Endothelial cell of umbilical vein (primary cell): ENCODE results near the gene B9D1. TPM values are rescaled to one million over a fixed set of nuclear protein-coding genes. Genes with fewer than 3 reads are reported as not detected.

Experiments
- BruUV-seq: library from RNA; stranded (reverse); fragments of 400-500 nt; replicated peaks from 2 replicates; lab custom pipeline; 2021; lab: Mats Ljungman, UMichigan
- CTCF ChIA-PET: fragments of 300-600, 350-600 bp; sonication (Branson Sonifier 250); formaldehyde crosslinking; loops from one replicate; lab custom pipeline; 2021; ENCODE audit warnings: antibody characterized with exemption, inconsistent platforms; lab: Charles Lee
- POLR2A ChIA-PET: fragments of 300-600, 350-600 bp; sonication (Branson Sonifier 250); formaldehyde crosslinking; loops from one replicate; lab custom pipeline; 2021; ENCODE audit warnings: antibody characterized with exemption, inconsistent platforms; lab: Charles Lee
- DNase-seq: peaks from one replicate; pipeline ENCODE4 v3.0.0-alpha.2; 2011; ENCODE audit warnings: low read depth, low spot score
- FAIRE-seq: peaks from 2 replicates; lab custom pipeline; 2011; peaks lifted over from hg19 to GRCh38; lab: Jason Lieb, UNC
- H2AFZ ChIP-seq: 2 replicates; pipeline ENCODE4 v1.6.0; 2012; ENCODE audit warnings: low read depth, low read length, control low read depth, inconsistent platforms
- H3K27ac ChIP-seq: 2 replicates; pipeline ENCODE4 v1.5.1; 2011; ENCODE audit warnings: low read depth, mild to moderate bottlenecking, control low read depth, low read length, moderate library complexity; ENCODE audit not compliant: insufficient read depth
- H3K27me3 ChIP-seq, 2 experiments: 2 replicates each; pipeline versions ENCODE4 v1.6.0 to v1.6.1; 2011; ENCODE audit warnings: low read length in 2 of 2, mixed read lengths in 1 of 2; ENCODE audit not compliant: control insufficient read depth in 2 of 2, insufficient read depth in 2 of 2
- H3K36me3 ChIP-seq, 2 experiments: 2 replicates in 1 of 2; 3 replicates in 1 of 2; pipeline ENCODE4 v1.5.1; 2011; ENCODE audit warnings: low read length in 2 of 2, mild to moderate bottlenecking in 1 of 2, moderate library complexity in 1 of 2; ENCODE audit not compliant: control insufficient read depth in 2 of 2, insufficient read depth in 2 of 2; ENCODE audit errors: extremely low read depth in 1 of 2
- H3K4me1 ChIP-seq: 3 replicates; pipeline ENCODE4 v1.5.1; 2011; ENCODE audit warnings: mild to moderate bottlenecking, low read length; ENCODE audit not compliant: control insufficient read depth, insufficient read depth; ENCODE audit errors: extremely low read depth
- H3K4me2 ChIP-seq: 2 replicates; pipeline ENCODE4 v1.6.1; 2011; ENCODE audit warnings: low read length, control low read depth, mixed read lengths; ENCODE audit not compliant: insufficient read depth
- H3K4me3 ChIP-seq, 3 experiments: fragments of 200-600 bp in 1 of 3; sonication (generic), shearing (Covaris generic) in 1 of 3; replicated peaks in 1 of 3; 2 replicates each; pipeline ENCODE4 v1.5.1; 2011 to 2016; ENCODE audit warnings: control low read depth in 3 of 3, low read length in 3 of 3, mild to moderate bottlenecking in 2 of 3, inconsistent platforms in 1 of 3, low read depth in 1 of 3, moderate library complexity in 1 of 3; ENCODE audit not compliant: insufficient read depth in 1 of 3
- H3K79me2 ChIP-seq: 2 replicates; pipeline ENCODE4 v1.6.0; 2012; ENCODE audit warnings: low read length, inconsistent platforms; ENCODE audit not compliant: control insufficient read depth, insufficient read depth
- H3K9ac ChIP-seq: replicated peaks from 2 replicates; pipeline ENCODE3; 2011; ENCODE audit warnings: low read length, control low read depth; ENCODE audit not compliant: insufficient read depth; ENCODE audit errors: extremely low read depth
- H3K9me1 ChIP-seq: replicated peaks from 3 replicates; pipeline ENCODE4 v1.6.0; 2011; ENCODE audit warnings: mild to moderate bottlenecking, low read length; ENCODE audit not compliant: control insufficient read depth, insufficient read depth; ENCODE audit errors: extremely low read depth
- H3K9me3 ChIP-seq: replicated peaks from 2 replicates; pipeline ENCODE4 v1.5.1; 2012; ENCODE audit warnings: low read length, inconsistent platforms; ENCODE audit not compliant: control insufficient read depth, insufficient read depth
- H4K20me1 ChIP-seq: replicated peaks from 2 replicates; pipeline ENCODE3; 2011; ENCODE audit warnings: mild to moderate bottlenecking, low read length; ENCODE audit not compliant: control insufficient read depth, insufficient read depth; ENCODE audit errors: extremely low read depth
- EZH2 ChIP-seq: IDR thresholded peaks from 2 replicates; pipeline ENCODE4 v1.6.1; 2012; ENCODE audit warnings: borderline replicate concordance, low read depth, mild to moderate bottlenecking, moderate library complexity, low read length, inconsistent platforms; ENCODE audit not compliant: severe bottlenecking
- FOS ChIP-seq: IDR thresholded peaks from 2 replicates; pipeline ENCODE4 v1.6.1; 2011; ENCODE audit warnings: mild to moderate bottlenecking, low read length, moderate library complexity, borderline replicate concordance; ENCODE audit not compliant: insufficient read depth
- GATA2 ChIP-seq: IDR thresholded peaks from 2 replicates; pipeline ENCODE4 v1.7.0; 2011; ENCODE audit warnings: low read depth, mild to moderate bottlenecking, moderate library complexity, mixed read lengths, low read length; ENCODE audit not compliant: insufficient read length, insufficient read depth
- JUN ChIP-seq: IDR thresholded peaks from 2 replicates; pipeline ENCODE4 v1.6.1; 2011; ENCODE audit warnings: borderline replicate concordance, low read depth; ENCODE audit not compliant: insufficient read length, insufficient read depth
- MYC ChIP-seq: IDR thresholded peaks from one replicate; pipeline ENCODE4 v1.6.1; 2011; ENCODE audit warnings: mild to moderate bottlenecking, low read depth, low read length
- POLR2A ChIP-seq: IDR thresholded peaks from 2 replicates; pipeline ENCODE4 v1.6.1; 2012; ENCODE audit warnings: low read depth, mild to moderate bottlenecking, control low read depth, low read length
- POLR2AphosphoS5 ChIP-seq: IDR thresholded peaks from 2 replicates; pipeline ENCODE4 v1.6.1; 2012; ENCODE audit warnings: low read depth, mild to moderate bottlenecking, control low read depth, low read length, moderate library complexity; ENCODE audit not compliant: insufficient read depth
- dilution Hi-C: fragments of 300-500 bp; cut with MboI; formaldehyde crosslinking; loops from one replicate; pipeline ENCODE4 v1.15.0; 2019; ENCODE audit warnings: low sequenced_read_pairs; ENCODE audit not compliant: extremely low pct_ligation_motif_present
- intact Hi-C: fragments of 100-400 bp; cut with micrococcal nuclease; formaldehyde crosslinking; loops from one replicate; pipeline ENCODE4 v1.10.0; 2022
- polyA plus RNA-seq, 4 experiments: library from polyadenylated mRNA; depleted of rRNA in 3 of 4; stranded (reverse) in 3 of 4; unstranded in 1 of 4; fragments of >200 nt; gene quantifications; 2 replicates each; pipeline versions ENCODE4 v1.2.1 to v1.2.3, GENCODE V29; 2011 to 2012; ENCODE audit warnings: missing spikeins in 1 of 4
- total RNA-seq: library from RNA; stranded (reverse); gene quantifications from 2 replicates; pipeline ENCODE4 v1.2.3, GENCODE V29; 2021
- TF ChIP-seq, protein P1 (sequence below): IDR thresholded peaks from 2 replicates; pipeline ENCODE4 v1.6.1; 2011; ENCODE audit not compliant: insufficient read depth, insufficient read length
- TF ChIP-seq, protein P2 (sequence below), 2 donors: IDR thresholded peaks; 1 replicate in 1 of 2; 2 replicates in 1 of 2; pipeline ENCODE4 v1.5.1; 2011; ENCODE audit warnings: low read length in 2 of 2, mild to moderate bottlenecking in 2 of 2, moderate library complexity in 2 of 2, control low read depth in 1 of 2, inconsistent platforms in 1 of 2, low read depth in 1 of 2; ENCODE audit not compliant: insufficient read depth in 1 of 2; ENCODE audit errors: extremely low read depth in 1 of 2

Gene B9D1
- total and polyA plus RNA-seq, 2 donors (not counting 3 experiments of a cell fraction or from before 2014, with no cell fraction given), result 20.5 to 55.8 TPM

DNA sequence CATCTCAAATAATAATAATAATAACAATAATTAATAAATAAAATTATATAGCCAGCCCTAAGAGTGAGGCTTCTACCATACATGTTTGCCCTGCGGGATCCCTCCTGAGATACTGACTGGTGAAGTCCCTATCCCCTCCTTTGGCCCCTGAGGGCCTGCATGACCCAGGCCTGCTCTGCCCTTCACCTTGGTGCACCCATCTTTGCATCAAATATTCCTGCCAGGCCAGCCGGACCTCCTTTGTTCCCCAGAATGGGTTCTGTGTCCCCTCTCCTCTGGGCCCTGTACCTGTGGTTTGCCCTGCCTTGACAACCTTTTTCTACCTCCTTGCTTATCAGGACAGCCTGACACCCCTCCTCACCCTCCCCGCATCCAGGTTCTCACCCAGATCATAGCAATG lies 46.5 kb upstream of the B9D1 start:
- CTCF ChIA-PET, result interaction anchor here (1.6 kb wide), 1 partner anchor 46 kb away, joined by 4 read pairs; no protein-coding TSS in a partner anchor
- H3K4me2 ChIP-seq, result no peak overlapping the region
- H3K27me3 ChIP-seq, result peaks cover 4 to 7% of the 10 kb centered on the region in 2 experiments
- H3K9ac ChIP-seq, result no peak overlapping the region
- dilution Hi-C loops, result no loop called here
- BruUV-seq, result no TSS peak
- intact Hi-C loops, result no loop called here
- no peaks in the 10 kb centered on the region for H3K36me3 ChIP-seq
- H3K4me3 ChIP-seq, result no peak overlapping the region
- FAIRE-seq (no peak), DNase-seq (no peak)
- H2AFZ ChIP-seq, result no peak overlapping the region
- H4K20me1 ChIP-seq, result no peaks in the 10 kb centered on the region
- no peak overlapping the region for H3K27ac ChIP-seq
- no peaks in the 10 kb centered on the region for H3K9me1 ChIP-seq
- no peaks in the 10 kb centered on the region for H3K9me3 ChIP-seq
- TF ChIP-seq FOS, result no peak
- TF ChIP-seq JUN, result no peak
- no peak for TF ChIP-seq GATA2
- no peak for TF ChIP-seq POLR2AphosphoS5
- TF ChIP-seq MYC, result no peak
- TF ChIP-seq, protein P1, sequence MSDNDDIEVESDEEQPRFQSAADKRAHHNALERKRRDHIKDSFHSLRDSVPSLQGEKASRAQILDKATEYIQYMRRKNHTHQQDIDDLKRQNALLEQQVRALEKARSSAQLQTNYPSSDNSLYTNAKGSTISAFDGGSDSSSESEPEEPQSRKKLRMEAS, result no peak
- TF ChIP-seq EZH2, result no peak
- TF ChIP-seq POLR2A, result no peak
- TF ChIP-seq, protein P2, sequence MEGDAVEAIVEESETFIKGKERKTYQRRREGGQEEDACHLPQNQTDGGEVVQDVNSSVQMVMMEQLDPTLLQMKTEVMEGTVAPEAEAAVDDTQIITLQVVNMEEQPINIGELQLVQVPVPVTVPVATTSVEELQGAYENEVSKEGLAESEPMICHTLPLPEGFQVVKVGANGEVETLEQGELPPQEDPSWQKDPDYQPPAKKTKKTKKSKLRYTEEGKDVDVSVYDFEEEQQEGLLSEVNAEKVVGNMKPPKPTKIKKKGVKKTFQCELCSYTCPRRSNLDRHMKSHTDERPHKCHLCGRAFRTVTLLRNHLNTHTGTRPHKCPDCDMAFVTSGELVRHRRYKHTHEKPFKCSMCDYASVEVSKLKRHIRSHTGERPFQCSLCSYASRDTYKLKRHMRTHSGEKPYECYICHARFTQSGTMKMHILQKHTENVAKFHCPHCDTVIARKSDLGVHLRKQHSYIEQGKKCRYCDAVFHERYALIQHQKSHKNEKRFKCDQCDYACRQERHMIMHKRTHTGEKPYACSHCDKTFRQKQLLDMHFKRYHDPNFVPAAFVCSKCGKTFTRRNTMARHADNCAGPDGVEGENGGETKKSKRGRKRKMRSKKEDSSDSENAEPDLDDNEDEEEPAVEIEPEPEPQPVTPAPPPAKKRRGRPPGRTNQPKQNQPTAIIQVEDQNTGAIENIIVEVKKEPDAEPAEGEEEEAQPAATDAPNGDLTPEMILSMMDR (IDR thresholded peaks at IDR 0.05; ENCODE audit: extremely low read depth in 1 of 2, insufficient read depth in 1 of 2, low read depth in 1 of 2, low read length in 2 of 2), result no peak
- H3K79me2 ChIP-seq, result no peaks in the 10 kb centered on the region
- H3K4me1 ChIP-seq, result no peaks in the 10 kb centered on the region
- POLR2A ChIA-PET, result no interaction called here
